Caco-2 (cell line): ENCODE measurements around the gene FBN3. TPM values are rescaled to one million over a fixed set of nuclear protein-coding genes. Genes with fewer than 3 reads are reported as not detected.

ENCODE experiments used
- BruUV-seq: library from RNA; stranded (reverse); fragments of 400-500 nt; replicated peaks from 2 replicates; lab custom pipeline; 2021; lab: Mats Ljungman, UMichigan
- CTCF ChIA-PET: fragments of 300-600 bp; sonication (Branson Sonifier 250); formaldehyde crosslinking; loops from one replicate; lab custom pipeline; 2022; ENCODE audit warnings: antibody characterized with exemption; lab: Charles Lee
- POLR2A ChIA-PET: fragments of 300-600 bp; sonication (Branson Sonifier 250); formaldehyde crosslinking; loops from one replicate; lab custom pipeline; 2022; ENCODE audit warnings: antibody characterized with exemption; lab: Charles Lee
- DNase-seq, 2 experiments: peaks; one replicate each; pipeline versions ENCODE4 v3.0.0 to v3.0.0-alpha.2; 2020 to 2022
- H3K27me3 ChIP-seq: replicated peaks from 2 replicates; pipeline ENCODE4 v1.6.0; 2011; ENCODE audit warnings: low read length; ENCODE audit not compliant: control insufficient read depth, insufficient read depth
- H3K36me3 ChIP-seq: 2 replicates; pipeline ENCODE4 v1.5.1; 2011; ENCODE audit warnings: low read length; ENCODE audit not compliant: control insufficient read depth, insufficient read depth
- H3K4me1 ChIP-seq: fragments of 250-450 bp; sonication (Bioruptor Pico); 2 replicates; pipeline ENCODE4 v1.5.1; 2020; ENCODE audit warnings: mild to moderate bottlenecking
- H3K4me3 ChIP-seq: 2 replicates; pipeline ENCODE4 v1.5.1; 2011; ENCODE audit warnings: low read depth, mild to moderate bottlenecking, control low read depth, low read length
- H3K9me3 ChIP-seq: fragments of 250-450 bp; sonication (Bioruptor Pico); 2 replicates; pipeline ENCODE4 v1.5.1; 2020; ENCODE audit warnings: mild to moderate bottlenecking, moderate library complexity
- H3K27ac Mint-ChIP-seq: one replicate; pipeline ENCODE4 v1.8.0; 2022; ENCODE audit warnings: mixed read lengths; ENCODE audit not compliant: unreplicated experiment
- H3K27me3 Mint-ChIP-seq: one replicate; pipeline ENCODE4 v1.8.0; 2022; ENCODE audit warnings: mixed read lengths; ENCODE audit not compliant: insufficient read depth, unreplicated experiment
- H3K36me3 Mint-ChIP-seq: one replicate; pipeline ENCODE4 v1.8.0; 2022; ENCODE audit warnings: mild to moderate bottlenecking, mixed read lengths; ENCODE audit not compliant: insufficient read depth, unreplicated experiment
- H3K4me1 Mint-ChIP-seq: one replicate; pipeline ENCODE4 v1.8.0; 2022; ENCODE audit warnings: low read depth, mixed read lengths; ENCODE audit not compliant: unreplicated experiment
- H3K4me3 Mint-ChIP-seq: one replicate; pipeline ENCODE4 v1.8.0; 2022; ENCODE audit warnings: mild to moderate bottlenecking, moderate library complexity, mixed read lengths; ENCODE audit not compliant: unreplicated experiment
- H3K9me3 Mint-ChIP-seq: one replicate; pipeline ENCODE4 v1.8.0; 2022; ENCODE audit warnings: mixed read lengths; ENCODE audit not compliant: unreplicated experiment
- intact Hi-C: fragments of 100-400 bp; cut with micrococcal nuclease; formaldehyde crosslinking; loops from one replicate; pipeline ENCODE4 v1.10.0; 2022; ENCODE audit not compliant: unreplicated experiment
- total RNA-seq: library from RNA; stranded (reverse); gene quantifications from 2 replicates; pipeline ENCODE4 v1.2.3, GENCODE V29; 2022
- TF ChIP-seq, protein P1 (sequence below), 2 experiments: fragments of 200-600 bp in 1 of 2; IDR thresholded peaks; 1 replicate in 1 of 2; 2 replicates in 1 of 2; pipeline versions ENCODE4 v1.5.1 to v1.8.0; 2011 to 2022; ENCODE audit warnings: antibody characterized with exemption in 1 of 2, control low read depth in 1 of 2, inconsistent platforms in 1 of 2, low read depth in 1 of 2, low read length in 1 of 2, mild to moderate bottlenecking in 1 of 2, moderate library complexity in 1 of 2; ENCODE audit not compliant: insufficient read depth in 1 of 2, severe bottlenecking in 1 of 2, unreplicated experiment in 1 of 2

Gene FBN3
- total RNA-seq, 1 experiment from 2014 or later = 16.4 TPM

DNA sequence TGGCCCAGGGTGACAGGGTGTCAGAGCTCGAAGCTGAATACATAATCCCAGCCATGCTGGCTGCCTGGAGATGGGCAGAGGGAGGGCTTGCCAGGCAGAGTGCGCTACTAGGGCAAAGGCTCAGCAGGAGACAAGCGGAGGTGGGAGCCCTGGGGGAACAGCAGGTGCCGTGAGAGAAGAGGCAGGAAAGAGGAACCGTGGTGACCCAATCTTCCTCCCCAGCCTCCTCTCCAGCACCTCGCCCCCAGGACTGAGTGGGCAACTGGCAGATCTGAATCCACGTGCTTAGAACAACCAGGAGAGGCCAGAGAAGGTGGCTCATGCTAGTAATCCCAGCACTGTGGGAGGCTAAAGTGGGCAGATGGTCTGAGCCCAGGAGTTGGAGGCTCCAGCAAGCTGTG, 107.9 kb downstream of the FBN3 start:
- DNase-seq = no peak
- H3K9me3 Mint-ChIP-seq = no peaks in the 10 kb centered on the region
- TF ChIP-seq, protein P1, sequence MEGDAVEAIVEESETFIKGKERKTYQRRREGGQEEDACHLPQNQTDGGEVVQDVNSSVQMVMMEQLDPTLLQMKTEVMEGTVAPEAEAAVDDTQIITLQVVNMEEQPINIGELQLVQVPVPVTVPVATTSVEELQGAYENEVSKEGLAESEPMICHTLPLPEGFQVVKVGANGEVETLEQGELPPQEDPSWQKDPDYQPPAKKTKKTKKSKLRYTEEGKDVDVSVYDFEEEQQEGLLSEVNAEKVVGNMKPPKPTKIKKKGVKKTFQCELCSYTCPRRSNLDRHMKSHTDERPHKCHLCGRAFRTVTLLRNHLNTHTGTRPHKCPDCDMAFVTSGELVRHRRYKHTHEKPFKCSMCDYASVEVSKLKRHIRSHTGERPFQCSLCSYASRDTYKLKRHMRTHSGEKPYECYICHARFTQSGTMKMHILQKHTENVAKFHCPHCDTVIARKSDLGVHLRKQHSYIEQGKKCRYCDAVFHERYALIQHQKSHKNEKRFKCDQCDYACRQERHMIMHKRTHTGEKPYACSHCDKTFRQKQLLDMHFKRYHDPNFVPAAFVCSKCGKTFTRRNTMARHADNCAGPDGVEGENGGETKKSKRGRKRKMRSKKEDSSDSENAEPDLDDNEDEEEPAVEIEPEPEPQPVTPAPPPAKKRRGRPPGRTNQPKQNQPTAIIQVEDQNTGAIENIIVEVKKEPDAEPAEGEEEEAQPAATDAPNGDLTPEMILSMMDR (IDR thresholded peaks at IDR 0.05; ENCODE audit: insufficient read depth in 1 of 2, low read depth in 1 of 2, low read length in 1 of 2, severe bottlenecking in 1 of 2, unreplicated experiment in 1 of 2) = no peak
- H3K27ac Mint-ChIP-seq = no peak overlapping the region
- no peaks in the 10 kb centered on the region for H3K36me3 ChIP-seq
- ChIA-PET CTCF (no interaction called here), POLR2A (no interaction called here)
- H3K27me3 Mint-ChIP-seq = no peaks in the 10 kb centered on the region
- H3K4me3 ChIP-seq = no peak overlapping the region
- BruUV-seq = no TSS peak
- no peaks in the 10 kb centered on the region for H3K4me1 Mint-ChIP-seq
- no peaks in the 10 kb centered on the region for H3K4me1 ChIP-seq
- intact Hi-C loops = no loop called here
- no peak overlapping the region for H3K4me3 Mint-ChIP-seq
- H3K36me3 Mint-ChIP-seq = no peaks in the 10 kb centered on the region
- H3K27me3 ChIP-seq = no peaks in the 10 kb centered on the region
- H3K9me3 ChIP-seq = no peaks in the 10 kb centered on the region; the same call in 1 of the 2 replicates

DNA sequence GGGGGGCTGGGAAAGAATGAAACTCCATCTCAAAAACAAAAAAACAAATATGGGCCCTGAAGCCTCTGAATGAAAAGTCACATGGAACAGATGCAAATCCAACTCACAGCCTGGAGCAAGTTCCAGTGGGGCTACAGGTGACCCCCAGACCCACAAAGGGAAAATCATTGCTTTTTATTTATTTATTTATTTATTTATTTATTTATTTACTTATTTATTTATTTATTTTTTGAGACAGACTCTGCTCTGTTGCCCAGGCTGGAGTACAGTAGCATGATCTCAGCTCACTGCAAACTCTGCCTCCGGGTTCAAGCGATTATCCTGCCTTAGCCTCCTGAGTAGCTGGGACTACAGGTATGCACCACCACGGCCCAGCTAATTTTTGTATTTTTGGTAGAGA, 110.2 kb downstream of the FBN3 start:
- CTCF ChIA-PET = no interaction called here
- Mint-ChIP-seq H3K9me3 (no peaks in the 10 kb centered on the region), H3K27me3 (no peaks in the 10 kb centered on the region), H3K4me3 (no peak overlapping the region), H3K27ac (no peak overlapping the region), H3K36me3 (no peaks in the 10 kb centered on the region), H3K4me1 (no peaks in the 10 kb centered on the region)
- H3K9me3 ChIP-seq = no peaks in the 10 kb centered on the region; the same call in 1 of the 2 replicates
- peaks cover 15% of the 10 kb centered on the region for H3K4me1 ChIP-seq
- intact Hi-C loops = no loop called here
- no peaks in the 10 kb centered on the region for H3K27me3 ChIP-seq
- POLR2A ChIA-PET = interaction anchor here (0.9 kb wide), 1 partner anchor 33 kb away, joined by 3 read pairs; no protein-coding TSS in a partner anchor
- H3K36me3 ChIP-seq = no peaks in the 10 kb centered on the region
- no peak overlapping the region for H3K4me3 ChIP-seq
- DNase-seq = no peak
- BruUV-seq = no TSS peak
- TF ChIP-seq, protein P1 (IDR thresholded peaks at IDR 0.05; ENCODE audit: insufficient read depth in 1 of 2, low read depth in 1 of 2, low read length in 1 of 2, severe bottlenecking in 1 of 2, unreplicated experiment in 1 of 2) = no peak

DNA sequence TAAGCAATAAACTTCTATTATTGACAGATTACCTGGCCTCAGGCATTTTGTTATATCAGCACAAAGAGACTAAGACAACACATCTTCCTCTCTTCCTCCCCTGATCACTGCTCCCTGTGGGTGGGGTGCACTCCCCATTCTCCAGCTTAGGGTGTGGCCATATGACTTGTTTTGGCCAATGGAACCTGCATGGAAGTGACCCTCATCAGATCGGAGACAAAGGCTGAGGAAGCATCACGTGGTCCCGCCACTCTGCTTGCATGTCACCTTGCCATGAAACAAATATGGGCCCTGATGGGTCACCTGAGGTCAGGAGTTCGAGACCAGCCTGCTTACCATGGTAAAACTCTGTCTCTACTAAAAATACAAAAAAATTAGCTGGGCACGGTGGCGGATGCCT, 110.6 kb downstream of the FBN3 start:
- Histone ChIP-seq H3K4me1 (peaks cover 19% of the 10 kb centered on the region), H3K9me3 (no peaks in the 10 kb centered on the region; the same call in 1 of the 2 replicates), H3K36me3 (no peaks in the 10 kb centered on the region), H3K4me3 (no peak overlapping the region), H3K27me3 (no peaks in the 10 kb centered on the region)
- CTCF ChIA-PET = no interaction called here
- no peaks in the 10 kb centered on the region for H3K9me3 Mint-ChIP-seq
- intact Hi-C loops = no loop called here
- no peaks in the 10 kb centered on the region for H3K36me3 Mint-ChIP-seq
- no peaks in the 10 kb centered on the region for H3K4me1 Mint-ChIP-seq
- H3K27me3 Mint-ChIP-seq = no peaks in the 10 kb centered on the region
- DNase-seq = no peak
- TF ChIP-seq, protein P1 (IDR thresholded peaks at IDR 0.05; ENCODE audit: insufficient read depth in 1 of 2, low read depth in 1 of 2, low read length in 1 of 2, severe bottlenecking in 1 of 2, unreplicated experiment in 1 of 2) = no peak
- H3K4me3 Mint-ChIP-seq = no peak overlapping the region
- H3K27ac Mint-ChIP-seq = no peak overlapping the region
- no TSS peak for BruUV-seq
- POLR2A ChIA-PET = no interaction called here
